Tibial nerve (tissue), 4 donors: ENCODE data around the gene SLC9A9. TPM values are rescaled to one million over a fixed set of nuclear protein-coding genes. Genes with fewer than 3 reads are reported as not detected.

ENCODE experiments used
- DNase-seq, 2 donors: peaks; one replicate each; pipeline ENCODE4 v3.0.0-alpha.2; 2019; ENCODE audit warnings: low spot score in 2 of 2
- H3K27ac ChIP-seq, 4 donors: fragments of 200-600 bp; sonication (generic) in 3 of 4; one replicate each; pipeline ENCODE4 v1.5.1; 2017 to 2019; ENCODE audit warnings: mild to moderate bottlenecking in 1 of 4
- H3K27me3 ChIP-seq, 2 donors: fragments of 200-600 bp; sonication (generic) in 1 of 2; one replicate each; pipeline versions ENCODE4 v1.5.1 to v1.6.0; 2017 to 2019
- H3K36me3 ChIP-seq, 3 donors: fragments of 200-600 bp; sonication (generic); one replicate each; pipeline ENCODE4 v1.5.1; 2018 to 2019
- H3K4me1 ChIP-seq, 4 donors: fragments of 200-600 bp; sonication (generic) in 3 of 4; one replicate each; pipeline ENCODE4 v1.5.1; 2017 to 2019
- H3K4me3 ChIP-seq, 4 donors: fragments of 200-600 bp; sonication (generic) in 3 of 4; one replicate each; pipeline ENCODE4 v1.5.1; 2017 to 2019; ENCODE audit warnings: mild to moderate bottlenecking in 1 of 4, moderate library complexity in 1 of 4
- H3K9me3 ChIP-seq, 4 donors: fragments of 200-600 bp; sonication (generic) in 3 of 4; one replicate each; pipeline ENCODE4 v1.5.1; 2017 to 2019
- CTCF ChIP-seq, 5 experiments: fragments of 200-600 bp in 3 of 5; fragments of 450-650 bp in 2 of 5; sonication (generic) in 3 of 5; IDR thresholded peaks; one replicate each; pipeline ENCODE4 v1.5.1; 2016 to 2019; ENCODE audit warnings: antibody characterized with exemption in 5 of 5, mild to moderate bottlenecking in 3 of 5, moderate library complexity in 2 of 5
- EP300 ChIP-seq, 2 donors: sonication (generic); formaldehyde crosslinking; IDR thresholded peaks; one replicate each; pipeline ENCODE4 v1.6.1; 2017; ENCODE audit warnings: antibody characterized with exemption in 2 of 2, mild to moderate bottlenecking in 1 of 2
- POLR2A ChIP-seq, 2 donors: fragments of 450-650 bp; IDR thresholded peaks; one replicate each; pipeline ENCODE4 v1.6.1; 2017; ENCODE audit warnings: antibody characterized with exemption in 2 of 2, mild to moderate bottlenecking in 2 of 2, moderate library complexity in 2 of 2
- WGBS, 2 donors: methylation state at CpG; one replicate each; pipeline ENCODE4 v1.1.5; 2018; 5-methylcytosine and 5-hydroxymethylcytosine counted together
- total RNA-seq, 4 donors: library from RNA; depleted of rRNA; stranded (reverse); fragments of >200 nt; gene quantifications; one replicate each; pipeline ENCODE4 v1.1.0, GENCODE V29; 2016

The SLC9A9 gene
- total RNA-seq, 4 donors from 2014 or later: 7.6 to 11.1 (median 9.2) TPM

DNA sequence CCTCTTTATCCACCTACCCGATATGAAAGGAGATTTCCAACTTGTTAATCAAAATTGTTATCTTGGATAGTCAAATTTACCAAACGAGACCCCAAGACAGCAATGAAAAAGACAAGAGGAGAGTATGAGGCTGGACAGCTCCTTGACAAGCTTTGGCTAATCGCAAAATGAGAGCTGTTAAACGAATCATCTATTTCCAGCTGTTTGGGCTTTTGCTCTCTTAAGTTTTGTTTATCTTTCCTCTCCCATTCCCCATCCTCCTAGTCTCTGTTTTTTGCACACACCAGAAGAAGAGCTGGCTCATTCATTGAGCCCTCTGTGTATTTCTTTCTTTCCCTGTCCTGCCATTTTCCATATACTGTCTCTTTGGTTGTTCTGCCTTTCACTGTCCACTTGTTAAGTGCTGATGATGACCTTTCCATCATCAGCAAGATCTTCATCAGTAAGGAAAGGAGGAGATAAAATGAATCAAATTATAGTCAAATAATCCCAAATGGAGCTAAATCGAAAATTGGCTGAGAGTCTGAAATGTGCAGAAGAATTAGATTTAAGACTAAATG lies 161.6 kb downstream of the SLC9A9 start:
- H3K4me3 ChIP-seq: no peak overlapping the region
- no peak overlapping the region for H3K27ac ChIP-seq
- no peaks in the 10 kb centered on the region for H3K36me3 ChIP-seq
- H3K27me3 ChIP-seq: no peaks in the 10 kb centered on the region
- no peaks in the 10 kb centered on the region for H3K9me3 ChIP-seq
- no peaks in the 10 kb centered on the region for H3K4me1 ChIP-seq
- TF ChIP-seq EP300 (IDR thresholded peaks at IDR 0.05) (no peak), CTCF (IDR thresholded peaks at IDR 0.05) (no peak), POLR2A (IDR thresholded peaks at IDR 0.05) (no peak)
- no peak for DNase-seq
- WGBS, 2 donors: 58 to 62% methylated on average over 5 of the region's 5 CpGs

GRCh38 chr3:143685491-143685890 lies 162.8 kb downstream of the SLC9A9 start:
- Histone ChIP-seq H3K4me3 (no peak overlapping the region), H3K9me3 (no peaks in the 10 kb centered on the region), H3K27me3 (no peaks in the 10 kb centered on the region), H3K27ac (no peak overlapping the region), H3K4me1 (no peaks in the 10 kb centered on the region), H3K36me3 (no peaks in the 10 kb centered on the region)
- TF ChIP-seq CTCF (IDR thresholded peaks at IDR 0.05): no peak
- WGBS, 2 donors: 36 to 37% methylated on average over 1 of the region's 1 CpG
- DNase-seq: no peak

- Histone ChIP-seq H3K27ac (no peak overlapping the region), H3K4me3 (no peak overlapping the region), H3K27me3 (no peaks in the 10 kb centered on the region), H3K4me1 (no peaks in the 10 kb centered on the region), H3K9me3 (no peaks in the 10 kb centered on the region), H3K36me3 (no peaks in the 10 kb centered on the region)
- no peak for TF ChIP-seq CTCF (IDR thresholded peaks at IDR 0.05)
- TF ChIP-seq POLR2A (IDR thresholded peaks at IDR 0.05): no peak
- TF ChIP-seq EP300 (IDR thresholded peaks at IDR 0.05): no peak
- DNase-seq: no peak
Observed at GRCh38 chr3:143677430-143677829, 170.8 kb downstream of the SLC9A9 start.

DNA sequence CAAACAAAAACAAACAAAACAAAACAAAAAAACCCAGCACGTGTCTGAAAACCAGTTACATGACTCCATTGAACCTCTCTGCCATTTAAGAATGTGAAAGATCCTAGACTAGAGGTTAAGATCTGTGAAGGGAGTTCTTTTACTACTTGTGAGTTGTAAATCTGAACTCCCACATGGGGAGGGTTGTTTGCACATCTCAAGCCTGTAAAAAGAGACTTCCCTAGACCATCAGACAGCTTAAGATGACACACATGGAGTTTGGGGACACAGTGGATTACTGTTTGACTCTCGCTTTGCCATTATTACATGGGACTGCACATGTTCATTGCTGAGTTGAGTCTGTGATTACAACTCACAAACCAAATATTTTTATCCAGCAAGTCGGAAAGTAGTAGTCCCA lies 171.5 kb downstream of the SLC9A9 start:
- no peak for TF ChIP-seq EP300 (IDR thresholded peaks at IDR 0.05)
- no peak for TF ChIP-seq CTCF (IDR thresholded peaks at IDR 0.05)
- no peak for TF ChIP-seq POLR2A (IDR thresholded peaks at IDR 0.05)
- Histone ChIP-seq H3K36me3 (no peaks in the 10 kb centered on the region), H3K27me3 (no peaks in the 10 kb centered on the region), H3K4me1 (peaks cover 0 to 2% (median 0%) of the 10 kb centered on the region in 4 donors), H3K9me3 (no peaks in the 10 kb centered on the region), H3K27ac (no peak overlapping the region), H3K4me3 (no peak overlapping the region)
- no peak for DNase-seq
- 52 to 53% methylated on average over 3 of the region's 3 CpGs for WGBS, 2 donors

DNA sequence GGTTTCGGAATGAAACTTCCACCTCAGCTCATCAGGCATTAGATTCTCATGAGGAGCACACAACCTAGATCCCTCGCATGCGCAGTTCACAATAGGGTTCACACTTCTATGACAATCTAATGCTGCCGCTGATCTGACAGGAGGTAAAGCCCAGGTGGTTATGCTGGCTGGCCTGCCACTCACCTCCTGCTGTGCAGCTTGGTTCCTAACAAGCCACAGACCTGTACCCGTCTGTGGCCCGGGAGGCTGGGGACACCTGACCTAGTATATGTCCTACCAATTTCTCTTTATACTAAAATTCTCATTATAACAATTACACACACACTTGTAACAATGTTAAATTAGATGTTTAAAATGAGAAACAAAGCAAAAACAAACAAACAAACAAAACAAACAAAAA lies 172.2 kb downstream of the SLC9A9 start:
- Histone ChIP-seq H3K36me3 (no peaks in the 10 kb centered on the region), H3K4me1 (peaks cover 0 to 4% (median 0%) of the 10 kb centered on the region in 4 donors), H3K27ac (no peak overlapping the region), H3K27me3 (no peaks in the 10 kb centered on the region), H3K9me3 (no peaks in the 10 kb centered on the region), H3K4me3 (no peak overlapping the region)
- TF ChIP-seq CTCF (IDR thresholded peaks at IDR 0.05): no peak
- no peak for TF ChIP-seq POLR2A (IDR thresholded peaks at IDR 0.05)
- TF ChIP-seq EP300 (IDR thresholded peaks at IDR 0.05): no peak
- no peak for DNase-seq
- 91 to 98% methylated on average over 6 of the region's 6 CpGs for WGBS, 2 donors
